SHP77 treated with DMSO at 0.1 percent for 48 hours (cell line): ENCODE data around the gene GORASP2.
A peak's percentile ranks its signal among the peaks of the same experiment; 100 is the strongest.
"Not testable (repeated sequence)": the region's sequence is repeated elsewhere in the genome, so short reads cannot be mapped to it uniquely, and the experiment has no call there.

Source experiments
- DNase-seq: peaks from one replicate; lab custom pipeline; 2025; lab: John Stamatoyannopoulos, UW

The GORASP2 gene

GRCh38 chr2:170928824-170929685 is at the start of gene GORASP2:
TSS of gene GORASP2 (plus strand) at chr2:170929253. CDS start at chr2:170929341, 88 bp downstream.
- peak; percentile 75 for DNase-seq

GRCh38 chr2:170881840-170882239 is 47.2 kb upstream of the GORASP2 start:
- no peak for DNase-seq

- no peak for DNase-seq
These were observed 46.3 kb upstream of the GORASP2 start for GRCh38 chr2:170882758-170883157.

GRCh38 chr2:170883683-170884082 is 45.4 kb upstream of the GORASP2 start:
- DNase-seq: no peak

- no peak for DNase-seq
These were observed 43.8 kb upstream of the GORASP2 start for GRCh38 chr2:170885130-170885791.

GRCh38 chr2:170886386-170886785 is 42.7 kb upstream of the GORASP2 start:
- no peak for DNase-seq

- no peak for DNase-seq
These were observed 41.6 kb upstream of the GORASP2 start for GRCh38 chr2:170887496-170887895.

GRCh38 chr2:170887896-170888295 is 41.2 kb upstream of the GORASP2 start:
- DNase-seq: no peak

- DNase-seq: no peak
These were observed 37.2 kb upstream of the GORASP2 start for GRCh38 chr2:170891893-170892292.

GRCh38 chr2:170892391-170892951 is 36.6 kb upstream of the GORASP2 start:
- DNase-seq: no peak

- DNase-seq: no peak
These were observed 33.9 kb upstream of the GORASP2 start for GRCh38 chr2:170895023-170895757.

- DNase-seq: no peak
These were observed 32.4 kb upstream of the GORASP2 start for GRCh38 chr2:170896622-170897021.

GRCh38 chr2:170897108-170897507 is 31.9 kb upstream of the GORASP2 start:
- DNase-seq: no peak

GRCh38 chr2:170905864-170906263 is 23.2 kb upstream of the GORASP2 start:
- no peak for DNase-seq

GRCh38 chr2:170911314-170911889 is 17.7 kb upstream of the GORASP2 start:
- DNase-seq: no peak

- DNase-seq: not testable (repeated sequence)
These were observed 13.9 kb upstream of the GORASP2 start for GRCh38 chr2:170914994-170915666.

GRCh38 chr2:170917219-170917913 is 11.7 kb upstream of the GORASP2 start:
- DNase-seq: no peak

GRCh38 chr2:170917957-170918356 is 11.1 kb upstream of the GORASP2 start:
- DNase-seq: no peak

- not testable (repeated sequence) for DNase-seq
These were observed 7.2 kb upstream of the GORASP2 start for GRCh38 chr2:170921873-170922272.

GRCh38 chr2:170922634-170923494 is 6.2 kb upstream of the GORASP2 start:
- no peak for DNase-seq
